Endothelial cell of umbilical vein (primary cell): Measurements from ENCODE around the gene CLIC3. TPM values are rescaled to one million over a fixed set of nuclear protein-coding genes. Genes with fewer than 3 reads are reported as not detected.

ENCODE experiments used
- BruUV-seq: library from RNA; stranded (reverse); fragments of 400-500 nt; replicated peaks from 2 replicates; lab custom pipeline; 2021; lab: Mats Ljungman, UMichigan
- CTCF ChIA-PET: fragments of 300-600, 350-600 bp; sonication (Branson Sonifier 250); formaldehyde crosslinking; loops from one replicate; lab custom pipeline; 2021; ENCODE audit warnings: antibody characterized with exemption, inconsistent platforms; lab: Charles Lee
- POLR2A ChIA-PET: fragments of 300-600, 350-600 bp; sonication (Branson Sonifier 250); formaldehyde crosslinking; loops from one replicate; lab custom pipeline; 2021; ENCODE audit warnings: antibody characterized with exemption, inconsistent platforms; lab: Charles Lee
- DNase-seq: peaks from one replicate; pipeline ENCODE4 v3.0.0-alpha.2; 2011; ENCODE audit warnings: low read depth, low spot score
- FAIRE-seq: peaks from 2 replicates; lab custom pipeline; 2011; peaks lifted over from hg19 to GRCh38; lab: Jason Lieb, UNC
- H2AFZ ChIP-seq: 2 replicates; pipeline ENCODE4 v1.6.0; 2012; ENCODE audit warnings: low read depth, low read length, control low read depth, inconsistent platforms
- H3K27ac ChIP-seq: 2 replicates; pipeline ENCODE4 v1.5.1; 2011; ENCODE audit warnings: low read depth, mild to moderate bottlenecking, control low read depth, low read length, moderate library complexity; ENCODE audit not compliant: insufficient read depth
- H3K27me3 ChIP-seq, 2 experiments: 2 replicates each; pipeline versions ENCODE4 v1.6.0 to v1.6.1; 2011; ENCODE audit warnings: low read length in 2 of 2, mixed read lengths in 1 of 2; ENCODE audit not compliant: control insufficient read depth in 2 of 2, insufficient read depth in 2 of 2
- H3K36me3 ChIP-seq, 2 experiments: 2 replicates in 1 of 2; 3 replicates in 1 of 2; pipeline ENCODE4 v1.5.1; 2011; ENCODE audit warnings: low read length in 2 of 2, mild to moderate bottlenecking in 1 of 2, moderate library complexity in 1 of 2; ENCODE audit not compliant: control insufficient read depth in 2 of 2, insufficient read depth in 2 of 2; ENCODE audit errors: extremely low read depth in 1 of 2
- H3K4me1 ChIP-seq: 3 replicates; pipeline ENCODE4 v1.5.1; 2011; ENCODE audit warnings: mild to moderate bottlenecking, low read length; ENCODE audit not compliant: control insufficient read depth, insufficient read depth; ENCODE audit errors: extremely low read depth
- H3K4me2 ChIP-seq: 2 replicates; pipeline ENCODE4 v1.6.1; 2011; ENCODE audit warnings: low read length, control low read depth, mixed read lengths; ENCODE audit not compliant: insufficient read depth
- H3K4me3 ChIP-seq, 3 experiments: fragments of 200-600 bp in 1 of 3; sonication (generic), shearing (Covaris generic) in 1 of 3; replicated peaks in 1 of 3; 2 replicates each; pipeline ENCODE4 v1.5.1; 2011 to 2016; ENCODE audit warnings: control low read depth in 3 of 3, low read length in 3 of 3, mild to moderate bottlenecking in 2 of 3, inconsistent platforms in 1 of 3, low read depth in 1 of 3, moderate library complexity in 1 of 3; ENCODE audit not compliant: insufficient read depth in 1 of 3
- H3K79me2 ChIP-seq: 2 replicates; pipeline ENCODE4 v1.6.0; 2012; ENCODE audit warnings: low read length, inconsistent platforms; ENCODE audit not compliant: control insufficient read depth, insufficient read depth
- H3K9ac ChIP-seq: replicated peaks from 2 replicates; pipeline ENCODE3; 2011; ENCODE audit warnings: low read length, control low read depth; ENCODE audit not compliant: insufficient read depth; ENCODE audit errors: extremely low read depth
- H3K9me1 ChIP-seq: replicated peaks from 3 replicates; pipeline ENCODE4 v1.6.0; 2011; ENCODE audit warnings: mild to moderate bottlenecking, low read length; ENCODE audit not compliant: control insufficient read depth, insufficient read depth; ENCODE audit errors: extremely low read depth
- H3K9me3 ChIP-seq: replicated peaks from 2 replicates; pipeline ENCODE4 v1.5.1; 2012; ENCODE audit warnings: low read length, inconsistent platforms; ENCODE audit not compliant: control insufficient read depth, insufficient read depth
- H4K20me1 ChIP-seq: replicated peaks from 2 replicates; pipeline ENCODE3; 2011; ENCODE audit warnings: mild to moderate bottlenecking, low read length; ENCODE audit not compliant: control insufficient read depth, insufficient read depth; ENCODE audit errors: extremely low read depth
- EZH2 ChIP-seq: IDR thresholded peaks from 2 replicates; pipeline ENCODE4 v1.6.1; 2012; ENCODE audit warnings: borderline replicate concordance, low read depth, mild to moderate bottlenecking, moderate library complexity, low read length, inconsistent platforms; ENCODE audit not compliant: severe bottlenecking
- FOS ChIP-seq: IDR thresholded peaks from 2 replicates; pipeline ENCODE4 v1.6.1; 2011; ENCODE audit warnings: mild to moderate bottlenecking, low read length, moderate library complexity, borderline replicate concordance; ENCODE audit not compliant: insufficient read depth
- GATA2 ChIP-seq: IDR thresholded peaks from 2 replicates; pipeline ENCODE4 v1.7.0; 2011; ENCODE audit warnings: low read depth, mild to moderate bottlenecking, moderate library complexity, mixed read lengths, low read length; ENCODE audit not compliant: insufficient read length, insufficient read depth
- JUN ChIP-seq: IDR thresholded peaks from 2 replicates; pipeline ENCODE4 v1.6.1; 2011; ENCODE audit warnings: borderline replicate concordance, low read depth; ENCODE audit not compliant: insufficient read length, insufficient read depth
- MAX ChIP-seq: IDR thresholded peaks from 2 replicates; pipeline ENCODE4 v1.6.1; 2011; ENCODE audit not compliant: insufficient read depth, insufficient read length
- MYC ChIP-seq: IDR thresholded peaks from one replicate; pipeline ENCODE4 v1.6.1; 2011; ENCODE audit warnings: mild to moderate bottlenecking, low read depth, low read length
- POLR2A ChIP-seq: IDR thresholded peaks from 2 replicates; pipeline ENCODE4 v1.6.1; 2012; ENCODE audit warnings: low read depth, mild to moderate bottlenecking, control low read depth, low read length
- POLR2AphosphoS5 ChIP-seq: IDR thresholded peaks from 2 replicates; pipeline ENCODE4 v1.6.1; 2012; ENCODE audit warnings: low read depth, mild to moderate bottlenecking, control low read depth, low read length, moderate library complexity; ENCODE audit not compliant: insufficient read depth
- dilution Hi-C: fragments of 300-500 bp; cut with MboI; formaldehyde crosslinking; loops from one replicate; pipeline ENCODE4 v1.15.0; 2019; ENCODE audit warnings: low sequenced_read_pairs; ENCODE audit not compliant: extremely low pct_ligation_motif_present
- intact Hi-C: fragments of 100-400 bp; cut with micrococcal nuclease; formaldehyde crosslinking; loops from one replicate; pipeline ENCODE4 v1.10.0; 2022
- polyA plus RNA-seq, 4 experiments: library from polyadenylated mRNA; depleted of rRNA in 3 of 4; stranded (reverse) in 3 of 4; unstranded in 1 of 4; fragments of >200 nt; gene quantifications; 2 replicates each; pipeline versions ENCODE4 v1.2.1 to v1.2.3, GENCODE V29; 2011 to 2012; ENCODE audit warnings: missing spikeins in 1 of 4
- total RNA-seq: library from RNA; stranded (reverse); gene quantifications from 2 replicates; pipeline ENCODE4 v1.2.3, GENCODE V29; 2021
- TF ChIP-seq, protein P1 (sequence below), 2 donors: IDR thresholded peaks; 1 replicate in 1 of 2; 2 replicates in 1 of 2; pipeline ENCODE4 v1.5.1; 2011; ENCODE audit warnings: low read length in 2 of 2, mild to moderate bottlenecking in 2 of 2, moderate library complexity in 2 of 2, control low read depth in 1 of 2, inconsistent platforms in 1 of 2, low read depth in 1 of 2; ENCODE audit not compliant: insufficient read depth in 1 of 2; ENCODE audit errors: extremely low read depth in 1 of 2

The CLIC3 gene
- total and polyA plus RNA-seq, 2 donors (not counting 3 experiments of a cell fraction or from before 2014, with no cell fraction given), result 2.3 TPM; not detected in 1

DNA sequence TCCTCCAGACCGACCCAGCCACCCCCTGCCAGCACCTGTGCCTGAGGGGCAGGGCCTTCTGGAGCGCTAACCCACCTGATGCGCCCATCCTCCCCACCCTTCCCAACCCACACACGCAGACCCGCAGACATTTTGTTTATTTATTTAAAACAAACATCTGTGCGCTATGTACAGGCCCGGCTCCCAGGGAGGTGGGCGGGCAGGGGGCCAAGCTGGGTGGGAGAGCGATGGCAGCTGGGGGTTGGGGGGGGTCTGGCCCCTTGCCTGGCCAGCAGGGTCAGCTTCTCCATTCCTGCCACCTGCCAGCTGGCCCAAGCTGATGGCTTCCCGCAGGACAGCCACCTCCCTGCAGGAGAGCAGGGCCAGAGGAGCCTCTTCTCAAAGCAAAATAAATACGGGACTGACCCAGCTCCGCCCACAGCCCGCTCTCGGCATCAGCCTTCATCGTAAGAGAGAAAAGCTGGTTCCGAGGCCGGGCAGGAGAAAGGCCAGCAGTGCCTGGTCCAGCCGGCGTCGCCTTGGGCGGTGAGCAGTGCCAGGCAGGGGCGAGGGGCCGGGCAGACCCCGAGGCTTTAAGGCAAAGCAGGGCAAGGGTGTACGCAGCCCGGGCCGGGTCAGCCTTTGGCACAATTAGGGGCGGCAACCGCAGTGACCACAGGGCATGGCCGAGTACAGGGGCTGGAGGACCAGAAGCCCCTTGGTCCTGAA is 10.9 kb upstream of the CLIC3 start:
- no peaks in the 10 kb centered on the region for H3K36me3 ChIP-seq
- no peak overlapping the region for H3K4me2 ChIP-seq
- no peaks in the 10 kb centered on the region for H4K20me1 ChIP-seq
- dilution Hi-C loops (no loop called here), intact Hi-C loops (no loop called here)
- H3K9me3 ChIP-seq, result no peaks in the 10 kb centered on the region
- ChIA-PET CTCF (interaction anchor here (2.0 kb wide), 1 partner anchor 22 kb away, joined by 5 read pairs; no protein-coding TSS in a partner anchor), POLR2A (no interaction called here)
- H3K4me1 ChIP-seq, result no peaks in the 10 kb centered on the region
- BruUV-seq, result no TSS peak
- H3K79me2 ChIP-seq, result no peaks in the 10 kb centered on the region
- no peak for DNase-seq
- TF ChIP-seq EZH2, result no peak
- TF ChIP-seq GATA2, result no peak
- TF ChIP-seq, protein P1, sequence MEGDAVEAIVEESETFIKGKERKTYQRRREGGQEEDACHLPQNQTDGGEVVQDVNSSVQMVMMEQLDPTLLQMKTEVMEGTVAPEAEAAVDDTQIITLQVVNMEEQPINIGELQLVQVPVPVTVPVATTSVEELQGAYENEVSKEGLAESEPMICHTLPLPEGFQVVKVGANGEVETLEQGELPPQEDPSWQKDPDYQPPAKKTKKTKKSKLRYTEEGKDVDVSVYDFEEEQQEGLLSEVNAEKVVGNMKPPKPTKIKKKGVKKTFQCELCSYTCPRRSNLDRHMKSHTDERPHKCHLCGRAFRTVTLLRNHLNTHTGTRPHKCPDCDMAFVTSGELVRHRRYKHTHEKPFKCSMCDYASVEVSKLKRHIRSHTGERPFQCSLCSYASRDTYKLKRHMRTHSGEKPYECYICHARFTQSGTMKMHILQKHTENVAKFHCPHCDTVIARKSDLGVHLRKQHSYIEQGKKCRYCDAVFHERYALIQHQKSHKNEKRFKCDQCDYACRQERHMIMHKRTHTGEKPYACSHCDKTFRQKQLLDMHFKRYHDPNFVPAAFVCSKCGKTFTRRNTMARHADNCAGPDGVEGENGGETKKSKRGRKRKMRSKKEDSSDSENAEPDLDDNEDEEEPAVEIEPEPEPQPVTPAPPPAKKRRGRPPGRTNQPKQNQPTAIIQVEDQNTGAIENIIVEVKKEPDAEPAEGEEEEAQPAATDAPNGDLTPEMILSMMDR (IDR thresholded peaks at IDR 0.05; ENCODE audit: extremely low read depth in 1 of 2, insufficient read depth in 1 of 2, low read depth in 1 of 2, low read length in 2 of 2), result no peak
- TF ChIP-seq MYC, result no peak
- no peak for TF ChIP-seq MAX
- no peak for TF ChIP-seq FOS
- TF ChIP-seq POLR2A, result no peak
- no peak for TF ChIP-seq POLR2AphosphoS5
- TF ChIP-seq JUN, result no peak
- no peaks in the 10 kb centered on the region for H3K27me3 ChIP-seq
- no peak overlapping the region for H2AFZ ChIP-seq
- no peak overlapping the region for H3K4me3 ChIP-seq
- H3K27ac ChIP-seq, result no peak overlapping the region
- H3K9ac ChIP-seq, result no peak overlapping the region
- no peak for FAIRE-seq
- no peaks in the 10 kb centered on the region for H3K9me1 ChIP-seq
